Adipose tissue (tissue), 3 donors: ENCODE measurements around the gene GPRC6A. TPM values are rescaled to one million over a fixed set of nuclear protein-coding genes. Genes with fewer than 3 reads are reported as not detected.

Experiments used
- polyA plus RNA-seq, 3 donors: library from polyadenylated mRNA; stranded (reverse); fragments of 200-250 nt; gene quantifications; one replicate each; pipeline ENCODE4 v1.2.3, GENCODE V29; 2013
- donor health status: healthy with polysubstance abuse.
- donor health status: Bipolar disorder and iron deficiency.
- donor health status: healthy.

Gene GPRC6A
- polyA plus RNA-seq, 3 donors: not detected

Other genes starting within 250 kb of the GPRC6A start
- gene RSPH4A, start 212.6 kb downstream of the GPRC6A start, polyA plus RNA-seq: under 1 TPM; 0.15 to 0.27 (median 0.22) TPM
- gene ZUP1, start 160.3 kb downstream of the GPRC6A start, polyA plus RNA-seq: 1 to 10 TPM; 4.4 to 5.7 (median 4.7) TPM
- gene KPNA5, start 147.9 kb downstream of the GPRC6A start, polyA plus RNA-seq: 1 to 10 TPM; 1.0 to 4.7 (median 4.4) TPM
- 1 to 10 TPM; 2.4 to 9.9 (median 9.0) TPM for gene FAM162B, start 63.4 kb downstream of the GPRC6A start, polyA plus RNA-seq
- 1 to 10 TPM in 1 of 3 donors, under 1 TPM in 1, not detected in 1; 0.10 to 1.0 TPM for gene RFX6, start 48.2 kb upstream of the GPRC6A start, polyA plus RNA-seq